Keratinocyte (primary cell): ENCODE measurements around the gene LTBP2.

Experiments used
- CTCF ChIP-seq, 3 experiments: IDR thresholded peaks in 1 of 3; conservative IDR thresholded peaks in 1 of 3; optimal IDR thresholded peaks in 1 of 3; 2 replicates in 2 of 3; 3 replicates in 1 of 3; pipeline versions ENCODE3 to v1.5.1; 2011; ENCODE audit warnings: low read length in 3 of 3, mild to moderate bottlenecking in 3 of 3, moderate library complexity in 2 of 3, control low read depth in 1 of 3, inconsistent platforms in 1 of 3; ENCODE audit not compliant: insufficient read depth in 2 of 3; ENCODE audit errors: extremely low read depth in 1 of 3
- EZH2 ChIP-seq: IDR thresholded peaks from one replicate; pipeline ENCODE4 v1.6.1; 2012; ENCODE audit warnings: inconsistent platforms, mild to moderate bottlenecking, low read length, moderate library complexity

- TF ChIP-seq CTCF (optimal IDR thresholded peaks at IDR 0.05 in 1 of 3, IDR thresholded peaks at IDR 0.05 in 1 of 3, conservative IDR thresholded peaks at IDR 0.05 in 1 of 3; ENCODE audit: extremely low read depth in 1 of 3, insufficient read depth in 2 of 3, low read length in 3 of 3), result no peak
- TF ChIP-seq EZH2, result no peak
Measured at GRCh38 chr14:74570696-74571095, 41.3 kb downstream of the LTBP2 start.
